Heart left ventricle (tissue), 16 donors: ENCODE data around the gene STK24. TPM values are rescaled to one million over a fixed set of nuclear protein-coding genes. Genes with fewer than 3 reads are reported as not detected.

ENCODE experiments used
- ATAC-seq, 4 donors: fragments of 200-7000 bp; cut with Tn5 transposase; one replicate each; pipeline ENCODE4 v1.9.1; 2020 to 2022; ENCODE audit warnings: moderate library complexity in 4 of 4, mild to moderate bottlenecking in 3 of 4, moderate number of reproducible peaks in 1 of 4
- DNase-seq, 5 donors: peaks; one replicate each; pipeline ENCODE4 v3.0.0-alpha.2; 2020
- H3K27ac ChIP-seq, 12 donors: fragments of 200-600 bp; sonication (generic) in 4 of 12; one replicate each; pipeline versions ENCODE4 v1.5.0 to v1.8.0; 2016 to 2022; ENCODE audit warnings: mild to moderate bottlenecking in 2 of 12
- H3K27me3 ChIP-seq, 9 donors: fragments of 200-600 bp; sonication (generic) in 2 of 9; one replicate each; pipeline versions ENCODE4 v1.5.1 to v1.8.0; 2016 to 2022; ENCODE audit warnings: mild to moderate bottlenecking in 3 of 9
- H3K36me3 ChIP-seq, 9 donors: fragments of 200-600 bp; sonication (generic) in 2 of 9; one replicate each; pipeline versions ENCODE4 v1.5.0 to v1.8.0; 2018 to 2022; ENCODE audit warnings: mild to moderate bottlenecking in 2 of 9
- H3K4me1 ChIP-seq, 12 donors: fragments of 200-600 bp; sonication (generic) in 4 of 12; one replicate each; pipeline versions ENCODE4 v1.5.0 to v1.8.0; 2016 to 2022; ENCODE audit warnings: mild to moderate bottlenecking in 3 of 12
- H3K4me3 ChIP-seq, 12 donors: fragments of 200-600 bp; sonication (generic) in 4 of 12; one replicate each; pipeline versions ENCODE4 v1.5.0 to v1.8.0; 2017 to 2022; ENCODE audit warnings: mild to moderate bottlenecking in 9 of 12, moderate library complexity in 4 of 12
- H3K9me3 ChIP-seq, 12 donors: fragments of 200-600 bp; sonication (generic) in 4 of 12; one replicate each; pipeline versions ENCODE4 v1.5.0 to v1.8.0; 2016 to 2022; ENCODE audit warnings: mild to moderate bottlenecking in 1 of 12
- POLR2A ChIP-seq, 2 donors: fragments of 450-650 bp; IDR thresholded peaks; one replicate each; pipeline ENCODE4 v1.6.1; 2017; ENCODE audit warnings: antibody characterized with exemption in 2 of 2, mild to moderate bottlenecking in 2 of 2, moderate library complexity in 2 of 2
- WGBS, 4 donors: extraction: QIAGEN DNeasy Blood & Tissue Kit in 2 of 4; methylation state at CpG; one replicate each; pipeline versions ENCODE4 v1.1.5 to v1.1.7; 2013 to 2018; 5-methylcytosine and 5-hydroxymethylcytosine counted together
- intact Hi-C, 10 donors: fragments of 100-400 bp; cut with DNase I; formaldehyde crosslinking; loops; one replicate each; pipeline versions ENCODE4 v1.11.1 to v1.14.2; 2022
- polyA plus RNA-seq, 2 donors: library from polyadenylated mRNA; stranded (reverse); fragments of 200-250 nt; gene quantifications; one replicate each; pipeline ENCODE4 v1.2.3, GENCODE V29; 2013
- total RNA-seq, 9 donors: library from RNA; depleted of rRNA in 2 of 9; stranded (reverse); fragments of >200 nt in 2 of 9; fragmentation: NEBNext Ultra II Directional in 3 of 9; extraction: Animal tissue kit (Norgen Biotek cat#: 25700) in 3 of 9; gene quantifications; one replicate each; pipeline versions ENCODE4 v1.1.0 to v1.2.4, GENCODE V29; 2016 to 2023
- TF ChIP-seq, protein P1 (sequence below), 12 donors: fragments of 200-600 bp; sonication (generic) in 4 of 12; IDR thresholded peaks; one replicate each; pipeline versions ENCODE4 v1.5.0 to v1.8.0; 2018 to 2022; ENCODE audit warnings: antibody characterized with exemption in 12 of 12, mild to moderate bottlenecking in 5 of 12
- donor health status: ischemic (EF 13 %, LVEDD 7.1; RV severe dilation, severe dysfunction).
- donor health status: healthy with polysubstance abuse.
- donor health status: DM: no; HTN: yes; CAD: no.
- donor health status: DM: no; HTN: no; CAD: no.
- donor health status: ischemic (EF 25% LVEDD 6.9; RV normal size, moderate dysfunction).
- donor health status: ischemic (EF 25% LVEDD 5.7; RV mildly dilated, moderate dysfunction).
- donor health status: healthy.
- donor health status: DM: yes; HTN: yes; CAD: no.
- donor health status: ischemic (EF 35%, LVEDD 5.7; RV mildly dilated, moderate dysfunction).
- donor health status: nonischemic (EF 11% LVEDD 7.7; RV severe dilation, severe dysfunction).
- donor health status: DM: yes; HTN: yes; CAD: no.
- donor health status: PGD.
- donor health status: ischemic (EF 29% LVEDD 5.4; RV normal size, mild dysfunction).
- donor health status: nonischemic (EF 23%, LVEDD 6.1; RV moderate dilation, normal function).

The STK24 gene
- total and polyA plus RNA-seq, 11 donors, result 26.6 to 82.6 (median 59.6) TPM

DNA sequence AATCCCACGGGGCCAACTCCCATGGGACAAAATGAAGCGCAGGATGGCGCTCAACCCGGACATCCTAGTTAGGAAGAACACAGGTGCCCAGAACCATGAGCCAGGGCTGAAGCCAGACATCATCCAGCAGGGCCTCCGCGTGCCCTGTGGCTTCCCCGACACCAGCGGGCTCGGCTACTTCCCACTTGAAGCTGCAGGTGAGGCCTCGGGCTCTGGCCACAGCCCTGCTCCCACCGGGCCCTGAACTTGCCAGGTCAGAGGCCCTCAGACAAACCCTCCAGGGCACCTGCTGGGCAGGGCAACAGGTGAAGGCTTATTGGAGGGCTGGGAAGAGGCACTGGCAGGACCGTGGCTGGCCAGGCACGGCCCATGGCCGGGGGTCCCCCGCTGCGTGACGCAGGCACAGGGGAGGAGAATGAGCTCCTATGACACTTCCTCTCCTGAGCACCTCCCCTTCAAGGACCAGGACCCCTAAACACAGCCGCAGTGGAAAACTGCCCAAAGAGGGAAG is 117.7 kb downstream of the STK24 start:
- intact Hi-C loops, result no loop called here
- H3K27me3 ChIP-seq, result no peaks in the 10 kb centered on the region
- peaks cover 0 to 98% (median 57%) of the 10 kb centered on the region in 9 donors for H3K36me3 ChIP-seq
- no peak for ATAC-seq
- H3K27ac ChIP-seq, result no peak overlapping the region
- H3K4me3 ChIP-seq, result no peak overlapping the region
- peaks cover 3 to 37% (median 18%) of the 10 kb centered on the region in 12 donors for H3K4me1 ChIP-seq
- 88 to 96% (median 93%) methylated on average over 15 to 18 of the region's 18 CpGs for WGBS, 4 donors
- no peak for DNase-seq
- TF ChIP-seq, protein P1, sequence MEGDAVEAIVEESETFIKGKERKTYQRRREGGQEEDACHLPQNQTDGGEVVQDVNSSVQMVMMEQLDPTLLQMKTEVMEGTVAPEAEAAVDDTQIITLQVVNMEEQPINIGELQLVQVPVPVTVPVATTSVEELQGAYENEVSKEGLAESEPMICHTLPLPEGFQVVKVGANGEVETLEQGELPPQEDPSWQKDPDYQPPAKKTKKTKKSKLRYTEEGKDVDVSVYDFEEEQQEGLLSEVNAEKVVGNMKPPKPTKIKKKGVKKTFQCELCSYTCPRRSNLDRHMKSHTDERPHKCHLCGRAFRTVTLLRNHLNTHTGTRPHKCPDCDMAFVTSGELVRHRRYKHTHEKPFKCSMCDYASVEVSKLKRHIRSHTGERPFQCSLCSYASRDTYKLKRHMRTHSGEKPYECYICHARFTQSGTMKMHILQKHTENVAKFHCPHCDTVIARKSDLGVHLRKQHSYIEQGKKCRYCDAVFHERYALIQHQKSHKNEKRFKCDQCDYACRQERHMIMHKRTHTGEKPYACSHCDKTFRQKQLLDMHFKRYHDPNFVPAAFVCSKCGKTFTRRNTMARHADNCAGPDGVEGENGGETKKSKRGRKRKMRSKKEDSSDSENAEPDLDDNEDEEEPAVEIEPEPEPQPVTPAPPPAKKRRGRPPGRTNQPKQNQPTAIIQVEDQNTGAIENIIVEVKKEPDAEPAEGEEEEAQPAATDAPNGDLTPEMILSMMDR (IDR thresholded peaks at IDR 0.05), result no peak
- TF ChIP-seq POLR2A (IDR thresholded peaks at IDR 0.05), result no peak
- no peaks in the 10 kb centered on the region for H3K9me3 ChIP-seq

DNA sequence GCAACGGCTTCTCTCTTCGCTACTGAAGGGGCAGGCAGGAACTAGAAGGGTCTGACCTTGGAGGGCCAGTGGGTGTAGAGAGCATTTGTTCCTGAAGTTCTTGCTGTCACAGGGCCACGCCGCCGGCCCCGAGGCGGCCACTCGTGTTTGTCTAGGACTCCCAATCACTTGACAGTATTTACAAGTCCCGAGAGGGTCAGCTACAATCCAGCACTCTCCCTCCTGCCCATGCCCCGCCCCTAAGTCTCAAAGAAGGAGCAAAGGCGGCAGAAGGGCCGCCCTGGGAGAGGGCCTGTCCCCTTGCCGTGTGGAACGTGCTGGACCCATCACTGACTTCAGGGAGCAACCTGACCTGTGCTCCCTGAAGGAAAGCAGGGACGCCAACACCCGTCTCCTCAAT is 118.5 kb downstream of the STK24 start:
- no peak for TF ChIP-seq POLR2A (IDR thresholded peaks at IDR 0.05)
- TF ChIP-seq, protein P1 (IDR thresholded peaks at IDR 0.05), result no peak
- H3K4me3 ChIP-seq, result no peak overlapping the region
- no peaks in the 10 kb centered on the region for H3K9me3 ChIP-seq
- ATAC-seq (no peak), DNase-seq (no peak)
- 74 to 81% (median 78%) methylated on average over 14 to 16 of the region's 16 CpGs for WGBS, 4 donors
- peak overlapping the region in 1 of 12 donors; percentile 12 for H3K27ac ChIP-seq
- peaks cover 7 to 42% (median 20%) of the 10 kb centered on the region in 12 donors for H3K4me1 ChIP-seq
- intact Hi-C loops, result no loop called here
- peaks cover 0 to 99% (median 52%) of the 10 kb centered on the region in 9 donors for H3K36me3 ChIP-seq
- no peaks in the 10 kb centered on the region for H3K27me3 ChIP-seq

DNA sequence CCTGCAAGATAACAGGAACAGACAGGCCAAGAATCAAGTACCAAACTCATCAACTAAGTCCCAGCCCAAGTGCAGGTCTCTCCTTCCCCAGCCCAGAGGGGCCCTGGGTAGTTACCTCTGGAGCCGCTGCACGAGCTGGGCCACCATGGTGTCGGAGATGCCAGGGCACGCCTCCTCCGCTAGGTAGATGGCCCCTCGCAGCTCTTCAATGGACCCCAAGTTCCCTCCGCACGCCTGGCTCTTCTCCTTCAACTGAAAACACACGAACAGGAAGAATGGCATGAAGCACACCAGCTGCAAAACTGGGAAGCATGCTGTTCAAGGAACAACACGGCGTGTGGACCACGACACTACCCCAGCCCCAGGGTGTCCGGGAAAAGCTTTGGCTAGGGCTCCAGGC is 119.9 kb downstream of the STK24 start:
- peaks cover 0 to 97% (median 60%) of the 10 kb centered on the region in 9 donors for H3K36me3 ChIP-seq
- DNase-seq (no peak), ATAC-seq (no peak)
- intact Hi-C loops, result no loop called here
- WGBS, 4 donors, result 92 to 96% (median 94%) methylated on average over 11 to 13 of the region's 13 CpGs
- H3K9me3 ChIP-seq, result no peaks in the 10 kb centered on the region
- H3K4me3 ChIP-seq, result no peak overlapping the region
- TF ChIP-seq, protein P1 (IDR thresholded peaks at IDR 0.05), result no peak
- TF ChIP-seq POLR2A (IDR thresholded peaks at IDR 0.05), result no peak
- no peaks in the 10 kb centered on the region for H3K27me3 ChIP-seq
- peaks cover 7 to 40% (median 20%) of the 10 kb centered on the region in 12 donors for H3K4me1 ChIP-seq
- H3K27ac ChIP-seq, result peak overlapping the region in 1 of 12 donors; percentile 84

DNA sequence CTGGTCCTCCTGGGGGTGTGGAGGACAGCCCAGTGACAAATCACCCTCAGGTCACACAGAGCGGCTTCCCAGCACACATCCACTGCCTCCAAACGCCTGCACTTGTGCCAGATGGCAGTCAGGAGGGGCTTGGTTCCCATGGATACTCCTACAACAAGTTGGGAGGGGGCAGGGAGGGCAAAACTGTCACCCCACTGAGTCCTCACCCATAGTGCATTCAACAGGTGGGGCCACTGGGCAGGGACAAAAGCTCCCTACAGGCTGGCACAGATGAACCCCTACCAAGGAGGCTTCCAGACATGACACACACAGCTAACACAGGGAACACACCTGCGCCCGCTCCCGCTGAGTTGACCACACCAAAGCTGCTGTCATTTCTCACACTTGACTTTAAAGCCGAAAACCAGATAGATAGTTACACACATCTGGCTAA is 120.5 kb downstream of the STK24 start:
- peak in 1 of 4 donors; percentile 28 for ATAC-seq
- TF ChIP-seq, protein P1 (IDR thresholded peaks at IDR 0.05), result no peak
- H3K4me1 ChIP-seq, result peaks cover 7 to 46% (median 21%) of the 10 kb centered on the region in 12 donors
- no peaks in the 10 kb centered on the region for H3K9me3 ChIP-seq
- peaks cover 0 to 97% (median 61%) of the 10 kb centered on the region in 9 donors for H3K36me3 ChIP-seq
- H3K27me3 ChIP-seq, result no peaks in the 10 kb centered on the region
- H3K27ac ChIP-seq, result peak overlapping the region in 1 of 12 donors; percentile 84
- 67 to 81% (median 78%) methylated on average over 5 to 6 of the region's 6 CpGs for WGBS, 4 donors
- H3K4me3 ChIP-seq, result no peak overlapping the region
- no peak for DNase-seq
- intact Hi-C loops, result no loop called here
